HepG2 (cell line): Measurements from ENCODE around the gene DIAPH1. TPM values are rescaled to one million over a fixed set of nuclear protein-coding genes. Genes with fewer than 3 reads are reported as not detected.

Experiments used
- ATAC-seq: fragments of 200-7000 bp; cut with Tn5 transposase; 3 replicates; pipeline ENCODE4 v1.9.1; 2020; ENCODE audit warnings: mild to moderate bottlenecking, moderate library complexity
- BruUV-seq: library from RNA; stranded (reverse); fragments of 400-500 nt; replicated peaks from 2 replicates; lab custom pipeline; 2021; lab: Mats Ljungman, UMichigan
- CTCF ChIA-PET: fragments of 300-600 bp; formaldehyde crosslinking; extraction: SDS; loops from one replicate; lab custom pipeline; 2021; ENCODE audit warnings: low total read pairs, inconsistent platforms, low intra/inter-chr PET ratio; lab: Yijun Ruan, JAX
- POLR2A ChIA-PET: fragments of 350-600 bp; sonication (Branson Sonifier 250); formaldehyde crosslinking; loops from one replicate; lab custom pipeline; 2020; ENCODE audit warnings: antibody characterized with exemption, inconsistent platforms; lab: Yijun Ruan, JAX
- DNase-seq: peaks from one replicate; pipeline ENCODE4 v3.0.0-alpha.2; 2015; ENCODE audit warnings: low spot score
- FAIRE-seq: peaks from 3 replicates; lab custom pipeline; 2011; peaks lifted over from hg19 to GRCh38; lab: Jason Lieb, UNC
- H2AFZ ChIP-seq: one replicate; pipeline ENCODE4 v1.6.1; 2011; ENCODE audit warnings: low read length, inconsistent platforms
- H3K27ac ChIP-seq: fragments of 300-600 bp; 3 replicates; pipeline ENCODE4 v1.8.0; 2011; ENCODE audit warnings: mixed run types, mild to moderate bottlenecking, mixed read lengths, low read length, inconsistent platforms; ENCODE audit not compliant: insufficient read depth; ENCODE audit errors: extremely low read length
- H3K27me3 ChIP-seq, 2 experiments: fragments of 200-600 bp in 1 of 2; 2 replicates in 1 of 2; 3 replicates in 1 of 2; pipeline versions ENCODE4 v1.6.0 to v1.8.0; 2011; ENCODE audit warnings: low read length in 2 of 2, mild to moderate bottlenecking in 2 of 2, moderate library complexity in 2 of 2, inconsistent platforms in 1 of 2; ENCODE audit not compliant: insufficient read depth in 2 of 2, control insufficient read depth in 1 of 2
- H3K36me3 ChIP-seq, 2 experiments: fragments of 200-600 bp in 1 of 2; replicated peaks in 1 of 2; 2 replicates in 1 of 2; 3 replicates in 1 of 2; pipeline versions ENCODE4 v1.5.1 to v1.8.0; 2011; ENCODE audit warnings: low read length in 2 of 2, inconsistent platforms in 1 of 2; ENCODE audit not compliant: insufficient read depth in 2 of 2, control insufficient read depth in 1 of 2
- H3K4me1 ChIP-seq: 2 replicates; pipeline ENCODE4 v1.5.1; 2012; ENCODE audit warnings: low read length, inconsistent platforms; ENCODE audit not compliant: insufficient read depth
- H3K4me2 ChIP-seq: 2 replicates; pipeline ENCODE4 v1.6.0; 2011; ENCODE audit warnings: low read depth, low read length, inconsistent platforms
- H3K4me3 ChIP-seq, 3 experiments: fragments of 200-600 bp in 1 of 3; sonication (generic), shearing (Covaris generic) in 1 of 3; replicated peaks in 1 of 3; 2 replicates each; pipeline ENCODE4 v1.5.1; 2011 to 2016; ENCODE audit warnings: low read length in 3 of 3, inconsistent platforms in 2 of 3, low read depth in 2 of 3, mild to moderate bottlenecking in 2 of 3, control low read depth in 1 of 3, mixed read lengths in 1 of 3; ENCODE audit not compliant: insufficient read depth in 1 of 3
- H3K79me2 ChIP-seq: one replicate; pipeline ENCODE4 v1.6.1; 2011; ENCODE audit warnings: low read length, inconsistent platforms; ENCODE audit not compliant: insufficient read depth
- H3K9ac ChIP-seq: 2 replicates; pipeline ENCODE4 v1.6.0; 2011; ENCODE audit warnings: mild to moderate bottlenecking, low read depth, low read length, inconsistent platforms; ENCODE audit not compliant: insufficient read depth
- H3K9me3 ChIP-seq: 2 replicates; pipeline ENCODE4 v1.5.1; 2012; ENCODE audit warnings: mild to moderate bottlenecking, low read length
- H4K20me1 ChIP-seq: 2 replicates; pipeline ENCODE4 v1.6.0; 2011; ENCODE audit warnings: inconsistent platforms, mild to moderate bottlenecking, low read length, moderate library complexity; ENCODE audit not compliant: insufficient read depth
- ELF1 ChIP-seq: sonication (generic); formaldehyde crosslinking; IDR thresholded peaks from 2 replicates; pipeline ENCODE4 v1.4.0; 2020; ENCODE audit warnings: missing genetic modification reagents
- ELF3 ChIP-seq: IDR thresholded peaks from 2 replicates; pipeline ENCODE4 v1.6.1; 2016; ENCODE audit warnings: missing genetic modification reagents, missing compliant biosample characterization
- GABPB1 ChIP-seq: IDR thresholded peaks from 2 replicates; pipeline ENCODE4 v1.6.1; 2016; ENCODE audit warnings: mild to moderate bottlenecking, missing genetic modification reagents, moderate library complexity, missing compliant biosample characterization
- GTF3A ChIP-seq: sonication (generic); formaldehyde crosslinking; conservative IDR thresholded peaks from 2 replicates; pipeline ENCODE4 v1.4.0; 2020; ENCODE audit warnings: mild to moderate bottlenecking, missing genetic modification reagents
- HDAC1 ChIP-seq: sonication (generic); formaldehyde crosslinking; IDR thresholded peaks from 2 replicates; pipeline ENCODE4 v1.5.1; 2020; ENCODE audit warnings: mild to moderate bottlenecking, missing genetic modification reagents
- NR2F6 ChIP-seq, 2 experiments: IDR thresholded peaks; 2 replicates each; pipeline ENCODE4 v1.6.1; 2016; ENCODE audit warnings: antibody characterized with exemption in 1 of 2, mild to moderate bottlenecking in 1 of 2
- RAD21 ChIP-seq: fragments of 450-650 bp; formaldehyde crosslinking; IDR thresholded peaks from 2 replicates; pipeline ENCODE4 v1.5.0; 2020; ENCODE audit warnings: mild to moderate bottlenecking
- RARA ChIP-seq: IDR thresholded peaks from 2 replicates; pipeline ENCODE4 v1.6.1; 2016; ENCODE audit warnings: missing genetic modification reagents, missing compliant biosample characterization
- RXRA ChIP-seq: sonication (generic); formaldehyde crosslinking; IDR thresholded peaks from 2 replicates; pipeline ENCODE4 v1.5.1; 2020; ENCODE audit warnings: missing genetic modification reagents
- SALL1 ChIP-seq: sonication (generic); formaldehyde crosslinking; IDR thresholded peaks from 2 replicates; pipeline ENCODE4 v1.8.0; 2022; ENCODE audit warnings: mild to moderate bottlenecking, missing genetic modification reagents
- SMC3 ChIP-seq: IDR thresholded peaks from 2 replicates; pipeline ENCODE4 v1.6.1; 2011; ENCODE audit warnings: low read length, improper control_type of control experiment
- SOX6 ChIP-seq, 2 experiments: fragments of 450-650 bp in 1 of 2; sonication (generic) in 1 of 2; formaldehyde crosslinking in 1 of 2; IDR thresholded peaks; 2 replicates each; pipeline versions ENCODE4 v1.4.0 to v1.6.1; 2017 to 2020; ENCODE audit warnings: antibody characterized with exemption in 1 of 2, mild to moderate bottlenecking in 1 of 2, missing genetic modification reagents in 1 of 2
- STAG1 ChIP-seq: sonication (generic); formaldehyde crosslinking; IDR thresholded peaks from 2 replicates; pipeline ENCODE4 v1.4.0; 2020; ENCODE audit warnings: missing genetic modification reagents
- XRCC5 ChIP-seq: fragments of 200-400 bp; formaldehyde crosslinking; optimal IDR thresholded peaks from 2 replicates; pipeline ENCODE3; 2017; ENCODE audit warnings: mild to moderate bottlenecking, low read length
- WGBS: methylation state at CpG from one replicate; pipeline ENCODE4 v1.1.6; 2017; ENCODE audit warnings: low lambda C conversion rate; 5-methylcytosine and 5-hydroxymethylcytosine counted together
- in situ Hi-C: cut with HindIII; loops from 2 replicates; pipeline ENCODE4 v1.10.0; 2017; ENCODE audit warnings: low pct_unique_long_range_greater_than_20kb; ENCODE audit not compliant: extremely low pct_ligation_motif_present
- intact Hi-C: fragments of 100-400 bp; cut with micrococcal nuclease; formaldehyde crosslinking; loops from one replicate; pipeline ENCODE4 v1.10.0; 2022; ENCODE audit not compliant: unreplicated experiment
- polyA plus RNA-seq, 8 experiments: library from polyadenylated mRNA; depleted of rRNA in 3 of 8; stranded (reverse) in 7 of 8; unstranded in 1 of 8; fragments of >200 nt; fragmentation: Illumina TruSeq in 4 of 8; extraction: Trizol in 4 of 8; gene quantifications; 2 replicates each; pipeline versions ENCODE4 v1.2.1 to v1.2.3, GENCODE V29; 2011 to 2016; ENCODE audit warnings: low read depth in 4 of 8, missing spikeins in 1 of 8, mixed read lengths in 1 of 8; ENCODE audit not compliant: insufficient read depth in 1 of 8
- total RNA-seq, 5 experiments: library from RNA; depleted of rRNA; stranded (reverse); fragments of >200 nt; fragmentation: Illumina TruSeq; extraction: Trizol; gene quantifications; 2 replicates each; pipeline ENCODE4 v1.2.3, GENCODE V29; 2016; ENCODE audit warnings: low read depth in 1 of 5
- TF ChIP-seq, protein P1 (sequence below): sonication (generic); formaldehyde crosslinking; IDR thresholded peaks from 2 replicates; pipeline ENCODE4 v1.5.0; 2020; ENCODE audit warnings: mild to moderate bottlenecking, missing genetic modification reagents, moderate library complexity
- TF ChIP-seq, protein P2 (sequence below): sonication (generic); formaldehyde crosslinking; IDR thresholded peaks from 2 replicates; pipeline ENCODE4 v1.4.0; 2020; ENCODE audit warnings: mild to moderate bottlenecking, low read depth, missing genetic modification reagents
- TF ChIP-seq, protein P3 (sequence below): sonication (generic); formaldehyde crosslinking; IDR thresholded peaks from 2 replicates; pipeline ENCODE4 v1.4.0; 2020; ENCODE audit warnings: mild to moderate bottlenecking, missing genetic modification reagents
- TF ChIP-seq, protein P4 (sequence below): sonication (generic); formaldehyde crosslinking; IDR thresholded peaks from 2 replicates; pipeline ENCODE4 v1.5.1; 2020; ENCODE audit warnings: mild to moderate bottlenecking, moderate library complexity, missing genetic modification reagents

DIAPH1 gene
- total and polyA plus RNA-seq, 2 of the 13 experiments (the other 11 are each of a cell fraction or from before 2014, with no cell fraction given) = 25.1 to 33.9 TPM

DNA sequence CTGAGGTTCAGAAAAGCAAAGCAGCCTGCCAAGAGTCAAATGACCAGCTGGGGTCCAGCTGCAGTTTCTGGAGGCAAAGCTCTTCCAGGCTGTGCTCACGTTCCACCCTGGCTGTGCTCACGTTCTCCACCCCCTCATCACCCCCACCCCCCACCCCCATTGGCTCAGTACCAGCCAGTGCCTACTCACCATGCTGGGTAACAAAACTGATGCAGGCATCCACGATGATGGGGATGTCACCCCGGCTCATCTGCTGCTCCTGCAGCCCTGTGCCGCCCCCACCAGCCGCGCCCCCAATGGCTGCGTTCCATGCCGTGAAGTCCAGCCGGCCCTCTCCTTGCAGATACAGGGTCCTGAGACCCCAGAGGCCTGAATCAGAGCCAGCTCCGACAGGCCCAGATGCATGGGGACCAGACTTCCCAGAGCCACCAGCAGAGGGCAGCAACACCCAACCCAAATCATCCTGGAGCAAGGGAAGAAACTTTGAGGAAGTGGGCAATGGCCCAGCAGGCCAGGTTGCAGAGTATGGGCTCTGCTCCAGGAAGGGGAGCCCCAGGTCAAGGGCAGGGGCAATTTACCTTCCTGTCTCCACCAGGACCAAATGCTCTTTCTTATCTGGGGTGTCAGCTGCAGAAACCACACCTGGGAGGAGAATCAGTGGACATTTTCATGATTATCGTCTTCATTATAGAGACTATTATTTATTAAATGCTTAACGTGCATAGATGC is 46.1 kb upstream of the DIAPH1 start:
- intact Hi-C loops = loop anchor here (1.0 to 10.0 kb wide), 2 partner anchors 27 to 480 kb away; no protein-coding TSS in a partner anchor
- Histone ChIP-seq H3K4me2 (no peak overlapping the region), H3K27ac (no peak overlapping the region), H3K4me1 (0 out of 2 replicates have a peak, but pooled peaks cover 4% of the 10 kb centered on the region), H3K27me3 (no peaks in the 10 kb centered on the region; a peak in 1 of 5 replicates), H3K79me2 (no peaks in the 10 kb centered on the region), H2AFZ (no peak overlapping the region), H3K9me3 (no peaks in the 10 kb centered on the region), H3K9ac (no peak overlapping the region), H3K4me3 (no peak overlapping the region), H4K20me1 (no peaks in the 10 kb centered on the region), H3K36me3 (no peaks in the 10 kb centered on the region)
- BruUV-seq = no TSS peak
- POLR2A ChIA-PET = no interaction called here
- ATAC-seq (peak; percentile 90), FAIRE-seq (peak; percentile 87), DNase-seq (peak; percentile 56)
- in situ Hi-C loops = no loop called here
- 62% methylated on average over 2 of the region's 13 CpGs for WGBS
- CTCF ChIA-PET = interaction anchor here (1.0 to 1.5 kb wide), 3 partner anchors 149 to 348 kb away, joined by 3 to 8 read pairs (median 4); partner anchors contain the start of gene GNPDA1
- no peak for TF ChIP-seq HDAC1 (CRISPR knock-in tag)
- TF ChIP-seq RARA (CRISPR knock-in tag) = 0 out of 2 replicates have a peak, but pooled peaks have one; percentile 42
- TF ChIP-seq NR2F6 (IDR thresholded peaks at IDR 0.05) = 0 out of 2 replicates have a peak, but pooled peaks have one; percentile 37
- peak; percentile 68 for TF ChIP-seq NR2F6 (CRISPR knock-in tag; IDR thresholded peaks at IDR 0.05)
- TF ChIP-seq, protein P1, sequence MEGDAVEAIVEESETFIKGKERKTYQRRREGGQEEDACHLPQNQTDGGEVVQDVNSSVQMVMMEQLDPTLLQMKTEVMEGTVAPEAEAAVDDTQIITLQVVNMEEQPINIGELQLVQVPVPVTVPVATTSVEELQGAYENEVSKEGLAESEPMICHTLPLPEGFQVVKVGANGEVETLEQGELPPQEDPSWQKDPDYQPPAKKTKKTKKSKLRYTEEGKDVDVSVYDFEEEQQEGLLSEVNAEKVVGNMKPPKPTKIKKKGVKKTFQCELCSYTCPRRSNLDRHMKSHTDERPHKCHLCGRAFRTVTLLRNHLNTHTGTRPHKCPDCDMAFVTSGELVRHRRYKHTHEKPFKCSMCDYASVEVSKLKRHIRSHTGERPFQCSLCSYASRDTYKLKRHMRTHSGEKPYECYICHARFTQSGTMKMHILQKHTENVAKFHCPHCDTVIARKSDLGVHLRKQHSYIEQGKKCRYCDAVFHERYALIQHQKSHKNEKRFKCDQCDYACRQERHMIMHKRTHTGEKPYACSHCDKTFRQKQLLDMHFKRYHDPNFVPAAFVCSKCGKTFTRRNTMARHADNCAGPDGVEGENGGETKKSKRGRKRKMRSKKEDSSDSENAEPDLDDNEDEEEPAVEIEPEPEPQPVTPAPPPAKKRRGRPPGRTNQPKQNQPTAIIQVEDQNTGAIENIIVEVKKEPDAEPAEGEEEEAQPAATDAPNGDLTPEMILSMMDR (CRISPR knock-in tag) = peak; percentile 93
- peak; percentile 43 for TF ChIP-seq XRCC5
- 0 out of 2 replicates have a peak, but pooled peaks have one; percentile 34 for TF ChIP-seq GTF3A (CRISPR knock-in tag)
- TF ChIP-seq, protein P2, sequence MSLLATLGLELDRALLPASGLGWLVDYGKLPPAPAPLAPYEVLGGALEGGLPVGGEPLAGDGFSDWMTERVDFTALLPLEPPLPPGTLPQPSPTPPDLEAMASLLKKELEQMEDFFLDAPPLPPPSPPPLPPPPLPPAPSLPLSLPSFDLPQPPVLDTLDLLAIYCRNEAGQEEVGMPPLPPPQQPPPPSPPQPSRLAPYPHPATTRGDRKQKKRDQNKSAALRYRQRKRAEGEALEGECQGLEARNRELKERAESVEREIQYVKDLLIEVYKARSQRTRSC (CRISPR knock-in tag) = no peak
- TF ChIP-seq ELF3 (CRISPR knock-in tag) = peak; percentile 84
- TF ChIP-seq SALL1 = peak; percentile 33; the same call in 1 of the 2 replicates
- peak; percentile 17; the same call in 1 of the 2 replicates for TF ChIP-seq GABPB1
- TF ChIP-seq, protein P3, sequence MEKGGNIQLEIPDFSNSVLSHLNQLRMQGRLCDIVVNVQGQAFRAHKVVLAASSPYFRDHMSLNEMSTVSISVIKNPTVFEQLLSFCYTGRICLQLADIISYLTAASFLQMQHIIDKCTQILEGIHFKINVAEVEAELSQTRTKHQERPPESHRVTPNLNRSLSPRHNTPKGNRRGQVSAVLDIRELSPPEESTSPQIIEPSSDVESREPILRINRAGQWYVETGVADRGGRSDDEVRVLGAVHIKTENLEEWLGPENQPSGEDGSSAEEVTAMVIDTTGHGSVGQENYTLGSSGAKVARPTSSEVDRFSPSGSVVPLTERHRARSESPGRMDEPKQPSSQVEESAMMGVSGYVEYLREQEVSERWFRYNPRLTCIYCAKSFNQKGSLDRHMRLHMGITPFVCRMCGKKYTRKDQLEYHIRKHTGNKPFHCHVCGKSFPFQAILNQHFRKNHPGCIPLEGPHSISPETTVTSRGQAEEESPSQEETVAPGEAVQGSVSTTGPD (CRISPR knock-in tag) = no peak
- TF ChIP-seq SOX6 (IDR thresholded peaks at IDR 0.05) = no peak
- TF ChIP-seq SOX6 (CRISPR knock-in tag; IDR thresholded peaks at IDR 0.05) = 0 out of 2 replicates have a peak, but pooled peaks have one; percentile 25
- TF ChIP-seq, protein P4, sequence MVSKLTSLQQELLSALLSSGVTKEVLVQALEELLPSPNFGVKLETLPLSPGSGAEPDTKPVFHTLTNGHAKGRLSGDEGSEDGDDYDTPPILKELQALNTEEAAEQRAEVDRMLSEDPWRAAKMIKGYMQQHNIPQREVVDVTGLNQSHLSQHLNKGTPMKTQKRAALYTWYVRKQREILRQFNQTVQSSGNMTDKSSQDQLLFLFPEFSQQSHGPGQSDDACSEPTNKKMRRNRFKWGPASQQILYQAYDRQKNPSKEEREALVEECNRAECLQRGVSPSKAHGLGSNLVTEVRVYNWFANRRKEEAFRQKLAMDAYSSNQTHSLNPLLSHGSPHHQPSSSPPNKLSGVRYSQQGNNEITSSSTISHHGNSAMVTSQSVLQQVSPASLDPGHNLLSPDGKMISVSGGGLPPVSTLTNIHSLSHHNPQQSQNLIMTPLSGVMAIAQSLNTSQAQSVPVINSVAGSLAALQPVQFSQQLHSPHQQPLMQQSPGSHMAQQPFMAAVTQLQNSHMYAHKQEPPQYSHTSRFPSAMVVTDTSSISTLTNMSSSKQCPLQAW (CRISPR knock-in tag) = 0 out of 2 replicates have a peak, but pooled peaks have one; percentile 30
- peak; percentile 81 for TF ChIP-seq ELF1 (CRISPR knock-in tag)
- peak; percentile 81 for TF ChIP-seq STAG1 (CRISPR knock-in tag)
- TF ChIP-seq SMC3 = peak; percentile 66
- peak; percentile 68 for TF ChIP-seq RAD21 (CRISPR knock-in tag)
- TF ChIP-seq RXRA (CRISPR knock-in tag) = peak; percentile 32; the same call in 1 of the 2 replicates
